VCaP (cell line): Measurements from ENCODE around the gene SCYL1.

Experiments
- H3K27ac ChIP-seq: fragments of 450-650 bp; 2 replicates; pipeline ENCODE4 v1.5.1; 2017
- CTCF ChIP-seq: fragments of 450-650 bp; conservative IDR thresholded peaks from 2 replicates; pipeline ENCODE4 v1.5.1; 2017; ENCODE audit warnings: mild to moderate bottlenecking, moderate library complexity

The SCYL1 gene

DNA sequence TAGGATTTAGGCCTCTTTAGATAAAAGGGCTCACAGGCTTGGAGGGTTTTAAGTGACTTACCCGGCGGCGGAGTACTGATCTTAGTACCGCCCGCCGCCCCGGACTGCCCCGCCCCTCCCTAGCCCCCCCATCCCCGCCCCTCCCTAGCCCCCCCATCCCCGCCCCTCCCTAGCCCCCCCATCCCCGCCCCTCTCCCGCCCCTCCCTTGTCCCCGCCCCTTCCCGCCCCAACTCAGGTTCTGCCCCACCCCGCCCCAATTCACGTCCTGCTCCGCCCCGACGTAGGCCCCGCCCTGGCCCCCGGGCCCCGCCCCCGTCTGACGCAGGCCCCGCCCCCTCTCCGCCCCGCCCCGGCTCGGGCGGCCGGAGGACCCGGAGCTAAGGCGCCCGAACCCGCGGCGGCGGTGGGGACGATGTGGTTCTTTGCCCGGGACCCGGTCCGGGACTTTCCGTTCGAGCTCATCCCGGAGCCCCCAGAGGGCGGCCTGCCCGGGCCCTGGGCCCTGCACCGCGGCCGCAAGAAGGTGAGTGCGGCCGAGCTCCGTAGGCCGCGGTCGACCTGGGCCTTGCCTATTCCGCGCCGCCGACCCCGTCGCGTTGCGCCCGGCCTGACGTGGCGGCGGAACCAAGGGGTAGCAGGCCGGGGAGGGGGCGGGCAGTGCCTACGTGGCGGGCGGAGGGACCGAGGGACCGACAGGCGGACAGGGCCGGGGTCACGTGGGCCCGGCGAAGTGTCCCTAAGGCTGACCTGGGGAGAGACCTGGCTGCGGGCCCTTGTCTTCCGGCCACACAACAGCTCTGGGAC is at the start of gene SCYL1:
SCYL1 (plus strand) TSS at position 343 of the 805 bp plus-strand sequence; CDS start at position 414, 71 bp downstream.
- TF ChIP-seq CTCF = no peak
- H3K27ac ChIP-seq = peak within 1 kb of the TSS; percentile 95

DNA sequence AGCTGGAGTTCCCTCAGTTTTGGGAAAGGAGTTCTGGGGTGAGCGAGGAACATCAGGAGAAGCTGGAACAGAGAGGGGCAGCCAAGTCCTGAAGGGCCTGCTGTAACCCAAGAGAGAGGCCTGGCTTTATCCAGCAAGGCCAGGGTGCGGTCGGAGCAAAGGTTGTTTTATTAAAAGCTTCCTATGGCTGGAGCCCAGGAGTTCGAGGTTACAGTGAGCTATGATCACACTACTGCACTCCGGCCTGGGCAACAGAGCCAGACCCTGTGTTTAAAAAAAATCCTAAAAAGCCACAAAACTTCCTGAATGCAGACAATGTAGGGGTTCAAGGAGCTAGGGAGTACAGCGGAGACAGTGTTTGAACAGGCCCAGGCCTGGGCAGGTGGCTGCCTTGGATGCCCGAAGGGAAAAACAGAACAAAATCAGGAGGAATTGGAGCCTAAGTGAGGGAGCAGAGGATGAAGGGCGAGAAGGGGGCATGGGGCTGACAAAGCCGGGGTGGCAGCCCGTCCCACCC is 48.2 kb upstream of the SCYL1 start:
- H3K27ac ChIP-seq = peak overlapping the region; percentile 99
- TF ChIP-seq CTCF = no peak

GRCh38 chr11:65477149-65477965 is 47.5 kb upstream of the SCYL1 start:
- H3K27ac ChIP-seq = peak overlapping the region; percentile 99
- no peak for TF ChIP-seq CTCF

DNA sequence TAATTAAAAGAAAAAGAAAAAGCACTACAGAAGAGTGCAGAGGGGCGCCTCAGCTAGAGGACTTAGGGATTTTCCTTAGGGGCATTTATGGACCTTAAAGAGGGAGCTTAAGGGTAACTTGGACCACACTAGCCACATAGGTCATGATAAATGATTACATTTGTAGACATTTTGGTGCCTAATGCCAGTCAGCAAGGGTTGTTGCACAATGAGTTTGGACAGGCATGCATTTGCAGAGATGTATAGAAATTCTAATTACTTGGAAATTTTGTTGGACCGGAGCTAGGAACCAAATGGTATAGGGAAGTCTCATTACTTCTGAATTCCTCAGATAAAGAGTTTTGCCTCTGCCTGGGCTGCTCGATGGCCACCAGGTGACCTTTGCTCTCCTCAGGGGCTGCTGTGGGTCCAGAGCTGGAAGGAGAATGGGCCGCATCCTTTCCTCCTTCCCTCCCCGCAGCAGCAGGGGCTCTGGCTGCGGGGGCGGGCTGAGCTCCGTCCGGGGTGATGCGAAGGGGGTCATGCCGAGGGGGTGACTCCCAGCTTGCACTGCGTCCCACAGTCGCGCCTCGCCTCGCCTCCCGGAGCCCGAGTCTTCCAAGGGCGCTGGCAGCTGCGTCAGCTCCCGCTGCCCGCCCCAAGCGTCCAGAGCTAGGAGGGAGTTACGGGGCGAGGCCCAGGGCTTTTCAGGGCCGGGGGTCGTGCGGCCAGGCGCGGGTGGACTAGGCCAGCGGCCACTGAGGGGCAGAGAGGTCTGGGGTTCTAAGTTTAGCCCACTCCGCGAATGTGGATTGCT is 46.3 kb upstream of the SCYL1 start:
- H3K27ac ChIP-seq = peak overlapping the region; percentile 99
- TF ChIP-seq CTCF = no peak

- peak overlapping the region; percentile 99 for H3K27ac ChIP-seq
- TF ChIP-seq CTCF = peak; percentile 76
Measured at GRCh38 chr11:65479184-65480145, 45.4 kb upstream of the SCYL1 start.

DNA sequence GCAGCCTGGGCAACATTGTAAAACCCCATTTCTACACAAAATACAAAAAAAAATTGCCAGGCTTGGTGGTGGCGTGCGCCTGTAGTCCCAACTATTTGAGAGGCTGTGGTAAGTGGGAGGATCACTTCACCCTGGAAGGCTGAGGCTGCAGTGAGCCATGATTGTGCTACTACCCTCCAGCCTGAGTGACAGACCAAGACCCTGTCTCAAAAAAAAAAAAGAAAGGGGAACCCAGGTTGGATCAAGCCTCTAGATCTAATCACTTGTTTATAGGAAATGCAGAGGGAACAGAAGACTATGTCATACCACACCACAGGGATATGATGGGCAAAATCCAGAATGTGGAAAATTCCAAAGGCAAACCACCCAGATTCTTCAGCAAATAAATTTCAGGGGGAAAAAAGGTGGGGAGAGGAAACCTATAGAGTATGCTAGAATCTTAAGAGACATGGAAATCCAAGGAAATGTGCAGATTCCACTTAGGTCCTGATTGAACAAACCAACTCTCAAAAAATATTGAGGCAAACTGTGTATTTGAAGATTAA is 42.5 kb upstream of the SCYL1 start:
- no peak overlapping the region for H3K27ac ChIP-seq
- no peak for TF ChIP-seq CTCF
